ENCODE measurements around the gene FCRL4.

GRCh38 chr1:157624471-157624870, 26.6 kb upstream of the FCRL4 start:
- no peak for TF ChIP-seq CTCF (IDR thresholded peaks at IDR 0.05)
- TF ChIP-seq POLR2A (IDR thresholded peaks at IDR 0.05), result no peak

Data from heart left ventricle (tissue), 13 donors.